Breast epithelium (tissue), 4 donors: ENCODE results near the gene GALNT10. TPM values are rescaled to one million over a fixed set of nuclear protein-coding genes. Genes with fewer than 3 reads are reported as not detected.

Experiments
- DNase-seq, 2 donors: peaks; one replicate each; pipeline ENCODE4 v3.0.0-alpha.2; 2019; ENCODE audit warnings: low spot score in 2 of 2
- H3K27ac ChIP-seq, 2 donors: fragments of 200-600 bp; sonication (generic) in 1 of 2; one replicate each; pipeline ENCODE4 v1.5.1; 2016 to 2019; ENCODE audit warnings: mild to moderate bottlenecking in 1 of 2
- H3K27me3 ChIP-seq, 2 donors: fragments of 200-600 bp; sonication (generic) in 1 of 2; one replicate each; pipeline versions ENCODE4 v1.5.1 to v1.6.0; 2017 to 2019; ENCODE audit warnings: control low read depth in 1 of 2, mild to moderate bottlenecking in 1 of 2
- H3K36me3 ChIP-seq: fragments of 200-600 bp; one replicate; pipeline ENCODE4 v1.5.1; 2019
- H3K4me1 ChIP-seq, 2 donors: fragments of 200-600 bp; sonication (generic); one replicate each; pipeline ENCODE4 v1.5.1; 2016 to 2019; ENCODE audit warnings: control low read depth in 1 of 2
- H3K4me3 ChIP-seq, 3 donors: fragments of 200-600 bp; sonication (generic); 1 replicate in 2 of 3; 2 replicates in 1 of 3; pipeline ENCODE4 v1.5.1; 2016 to 2019; ENCODE audit warnings: mild to moderate bottlenecking in 3 of 3, moderate library complexity in 2 of 3
- H3K9me3 ChIP-seq, 2 donors: fragments of 200-600 bp; sonication (generic) in 1 of 2; one replicate each; pipeline ENCODE4 v1.5.1; 2016 to 2019; ENCODE audit warnings: control low read depth in 1 of 2
- POLR2A ChIP-seq: fragments of 450-650 bp; IDR thresholded peaks from one replicate; pipeline ENCODE4 v1.6.1; 2016; ENCODE audit warnings: antibody characterized with exemption, mild to moderate bottlenecking, moderate library complexity
- POLR2AphosphoS5 ChIP-seq, 3 donors: sonication (generic); formaldehyde crosslinking; IDR thresholded peaks; one replicate each; pipeline ENCODE4 v1.6.1; 2017; ENCODE audit warnings: antibody characterized with exemption in 3 of 3
- intact Hi-C: fragments of 100-400 bp; cut with DNase I; formaldehyde crosslinking; loops from one replicate; pipeline ENCODE4 v1.15.1; 2023; ENCODE audit warnings: low total_unique reads
- total RNA-seq, 3 donors: library from RNA; depleted of rRNA; stranded (reverse); fragments of >200 nt; gene quantifications; one replicate each; pipeline ENCODE4 v1.1.0, GENCODE V29; 2016
- TF ChIP-seq, protein P1 (sequence below), 3 donors: fragments of 450-650 bp; IDR thresholded peaks; one replicate each; pipeline ENCODE4 v1.5.1; 2016 to 2017; ENCODE audit warnings: antibody characterized with exemption in 3 of 3, mild to moderate bottlenecking in 3 of 3, moderate library complexity in 3 of 3

Gene GALNT10
- total RNA-seq, 3 donors from 2014 or later, result 32.8 to 67.2 (median 34.1) TPM

DNA sequence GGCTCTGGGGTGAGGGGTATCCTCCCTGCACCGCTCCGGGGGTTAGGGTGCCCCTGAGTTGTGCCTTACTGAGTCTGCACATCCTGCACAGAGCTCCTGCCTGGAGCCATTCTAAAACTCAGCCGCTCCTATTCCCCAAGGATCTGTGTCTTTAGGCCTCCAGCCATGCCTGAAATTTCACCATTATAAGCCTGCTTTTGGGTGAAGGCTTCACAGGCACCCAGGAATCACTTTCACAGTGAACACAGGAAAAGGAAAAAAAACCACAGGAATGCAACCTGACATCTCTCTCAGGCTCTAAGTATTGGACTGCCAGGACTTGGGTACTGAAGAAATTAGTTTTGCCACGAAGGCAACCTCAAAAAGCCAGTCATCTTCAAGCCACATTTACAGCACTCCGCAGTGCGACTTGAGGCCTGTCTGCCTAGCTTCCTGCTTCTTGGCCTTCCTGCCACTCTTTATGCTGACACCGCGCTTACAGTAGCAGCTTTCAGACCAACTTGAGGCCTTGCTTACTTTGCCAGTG lies 30.9 kb downstream of the GALNT10 start:
- no peaks in the 10 kb centered on the region for H3K27me3 ChIP-seq
- peak in 1 of 2 donors; percentile 58 for DNase-seq
- no peaks in the 10 kb centered on the region for H3K4me1 ChIP-seq
- intact Hi-C loops, result no loop called here
- no peak overlapping the region for H3K4me3 ChIP-seq
- H3K27ac ChIP-seq, result peak overlapping the region; percentile 62 to 66
- no peaks in the 10 kb centered on the region for H3K9me3 ChIP-seq
- TF ChIP-seq, protein P1, sequence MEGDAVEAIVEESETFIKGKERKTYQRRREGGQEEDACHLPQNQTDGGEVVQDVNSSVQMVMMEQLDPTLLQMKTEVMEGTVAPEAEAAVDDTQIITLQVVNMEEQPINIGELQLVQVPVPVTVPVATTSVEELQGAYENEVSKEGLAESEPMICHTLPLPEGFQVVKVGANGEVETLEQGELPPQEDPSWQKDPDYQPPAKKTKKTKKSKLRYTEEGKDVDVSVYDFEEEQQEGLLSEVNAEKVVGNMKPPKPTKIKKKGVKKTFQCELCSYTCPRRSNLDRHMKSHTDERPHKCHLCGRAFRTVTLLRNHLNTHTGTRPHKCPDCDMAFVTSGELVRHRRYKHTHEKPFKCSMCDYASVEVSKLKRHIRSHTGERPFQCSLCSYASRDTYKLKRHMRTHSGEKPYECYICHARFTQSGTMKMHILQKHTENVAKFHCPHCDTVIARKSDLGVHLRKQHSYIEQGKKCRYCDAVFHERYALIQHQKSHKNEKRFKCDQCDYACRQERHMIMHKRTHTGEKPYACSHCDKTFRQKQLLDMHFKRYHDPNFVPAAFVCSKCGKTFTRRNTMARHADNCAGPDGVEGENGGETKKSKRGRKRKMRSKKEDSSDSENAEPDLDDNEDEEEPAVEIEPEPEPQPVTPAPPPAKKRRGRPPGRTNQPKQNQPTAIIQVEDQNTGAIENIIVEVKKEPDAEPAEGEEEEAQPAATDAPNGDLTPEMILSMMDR (IDR thresholded peaks at IDR 0.05), result no peak
- H3K36me3 ChIP-seq, result no peaks in the 10 kb centered on the region

- H3K27me3 ChIP-seq, result no peaks in the 10 kb centered on the region
- no peaks in the 10 kb centered on the region for H3K4me1 ChIP-seq
- H3K27ac ChIP-seq, result peak overlapping the region in 1 of 2 donors; percentile 66
- H3K9me3 ChIP-seq, result no peaks in the 10 kb centered on the region
- no peak overlapping the region for H3K4me3 ChIP-seq
- H3K36me3 ChIP-seq, result no peaks in the 10 kb centered on the region
- intact Hi-C loops, result no loop called here
- DNase-seq, result no peak
- TF ChIP-seq, protein P1 (IDR thresholded peaks at IDR 0.05), result no peak
- no peak for TF ChIP-seq POLR2A
- no peak for TF ChIP-seq POLR2AphosphoS5 (IDR thresholded peaks at IDR 0.05)
Observed at GRCh38 chr5:154222414-154222813, 31.9 kb downstream of the GALNT10 start.

- Histone ChIP-seq H3K27ac (no peak overlapping the region), H3K27me3 (no peaks in the 10 kb centered on the region), H3K4me3 (no peak overlapping the region), H3K9me3 (no peaks in the 10 kb centered on the region), H3K36me3 (no peaks in the 10 kb centered on the region), H3K4me1 (no peaks in the 10 kb centered on the region)
- TF ChIP-seq POLR2A (no peak), POLR2AphosphoS5 (IDR thresholded peaks at IDR 0.05) (no peak)
- DNase-seq, result no peak
- intact Hi-C loops, result no loop called here
Observed at GRCh38 chr5:154223320-154223719, 32.8 kb downstream of the GALNT10 start.

- Histone ChIP-seq H3K4me1 (no peaks in the 10 kb centered on the region), H3K27me3 (no peaks in the 10 kb centered on the region), H3K4me3 (no peak overlapping the region), H3K9me3 (no peaks in the 10 kb centered on the region), H3K27ac (no peak overlapping the region), H3K36me3 (no peaks in the 10 kb centered on the region)
- no peak for DNase-seq
- intact Hi-C loops, result no loop called here
- no peak for TF ChIP-seq POLR2A
- TF ChIP-seq POLR2AphosphoS5 (IDR thresholded peaks at IDR 0.05), result no peak
- TF ChIP-seq, protein P1 (IDR thresholded peaks at IDR 0.05), result no peak
Observed at GRCh38 chr5:154227090-154227489, 36.6 kb downstream of the GALNT10 start.

DNA sequence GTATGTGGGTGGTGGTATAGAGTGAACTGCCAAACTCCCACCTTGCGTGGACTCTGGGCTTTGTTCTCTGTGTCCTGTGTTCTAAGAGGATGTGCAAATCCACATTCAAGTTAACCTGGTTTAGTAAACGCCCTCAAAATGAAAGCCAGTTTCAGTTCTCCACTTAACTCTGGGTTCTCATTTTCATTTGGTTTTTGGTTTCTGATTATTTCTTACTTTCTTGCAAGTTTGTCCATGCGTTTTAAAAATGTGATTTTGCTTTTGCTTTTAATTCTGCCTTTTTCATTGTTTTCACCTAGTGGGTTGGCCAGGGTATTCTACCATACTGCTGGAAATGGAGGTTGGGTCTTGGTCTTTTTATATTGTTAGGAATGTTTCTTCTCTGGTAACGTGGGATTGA lies 38.2 kb downstream of the GALNT10 start:
- H3K4me1 ChIP-seq, result no peaks in the 10 kb centered on the region
- no peaks in the 10 kb centered on the region for H3K36me3 ChIP-seq
- no peaks in the 10 kb centered on the region for H3K9me3 ChIP-seq
- TF ChIP-seq POLR2A (no peak), POLR2AphosphoS5 (IDR thresholded peaks at IDR 0.05) (no peak)
- TF ChIP-seq, protein P1 (IDR thresholded peaks at IDR 0.05), result no peak
- intact Hi-C loops, result no loop called here
- DNase-seq, result no peak
- H3K4me3 ChIP-seq, result no peak overlapping the region
- no peak overlapping the region for H3K27ac ChIP-seq
- no peaks in the 10 kb centered on the region for H3K27me3 ChIP-seq

- intact Hi-C loops, result no loop called here
- no peak overlapping the region for H3K27ac ChIP-seq
Observed at GRCh38 chr5:154230526-154230925, 40.0 kb downstream of the GALNT10 start.

More at GRCh38 chr5:154230526-154230925, 40.0 kb downstream of the GALNT10 start:
- Histone ChIP-seq H3K4me3 (no peak overlapping the region), H3K27me3 (no peaks in the 10 kb centered on the region), H3K9me3 (no peaks in the 10 kb centered on the region), H3K36me3 (no peaks in the 10 kb centered on the region), H3K4me1 (no peaks in the 10 kb centered on the region)
- TF ChIP-seq POLR2A, result no peak
- TF ChIP-seq POLR2AphosphoS5 (IDR thresholded peaks at IDR 0.05), result no peak
- TF ChIP-seq, protein P1 (IDR thresholded peaks at IDR 0.05), result no peak
- no peak for DNase-seq
